ENCODE data around the gene PATL2. TPM values are rescaled to one million over a fixed set of nuclear protein-coding genes. Genes with fewer than 3 reads are reported as not detected.
"Not testable (repeated sequence)": the region's sequence is repeated elsewhere in the genome, so short reads cannot be mapped to it uniquely, and the experiment has no call there.

Gene PATL2
- total and polyA plus RNA-seq, 10 donors, result 17.0 to 64.2 (median 28.9) TPM

DNA sequence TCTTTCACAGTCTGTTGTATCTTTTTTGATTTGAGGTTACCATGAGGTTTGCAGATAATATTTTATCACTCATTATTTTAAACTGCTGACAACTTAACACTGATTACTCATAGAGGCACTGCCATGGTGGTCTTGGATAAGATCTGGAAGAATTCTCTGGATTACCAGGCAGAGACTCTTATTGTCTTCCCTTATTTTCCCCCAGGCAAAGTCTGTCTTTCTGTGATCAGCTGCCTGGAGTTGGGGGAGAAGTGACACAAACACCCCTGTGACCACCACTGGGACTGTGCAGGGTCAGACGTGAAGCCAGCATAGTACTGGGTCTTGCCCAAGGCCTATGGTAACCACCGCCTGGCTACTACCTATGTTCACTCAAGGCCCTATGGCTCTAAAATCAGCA is 4.7 kb downstream of the PATL2 start:
- TF ChIP-seq POLR2AphosphoS5 (IDR thresholded peaks at IDR 0.05), result no peak
- TF ChIP-seq, protein P1, sequence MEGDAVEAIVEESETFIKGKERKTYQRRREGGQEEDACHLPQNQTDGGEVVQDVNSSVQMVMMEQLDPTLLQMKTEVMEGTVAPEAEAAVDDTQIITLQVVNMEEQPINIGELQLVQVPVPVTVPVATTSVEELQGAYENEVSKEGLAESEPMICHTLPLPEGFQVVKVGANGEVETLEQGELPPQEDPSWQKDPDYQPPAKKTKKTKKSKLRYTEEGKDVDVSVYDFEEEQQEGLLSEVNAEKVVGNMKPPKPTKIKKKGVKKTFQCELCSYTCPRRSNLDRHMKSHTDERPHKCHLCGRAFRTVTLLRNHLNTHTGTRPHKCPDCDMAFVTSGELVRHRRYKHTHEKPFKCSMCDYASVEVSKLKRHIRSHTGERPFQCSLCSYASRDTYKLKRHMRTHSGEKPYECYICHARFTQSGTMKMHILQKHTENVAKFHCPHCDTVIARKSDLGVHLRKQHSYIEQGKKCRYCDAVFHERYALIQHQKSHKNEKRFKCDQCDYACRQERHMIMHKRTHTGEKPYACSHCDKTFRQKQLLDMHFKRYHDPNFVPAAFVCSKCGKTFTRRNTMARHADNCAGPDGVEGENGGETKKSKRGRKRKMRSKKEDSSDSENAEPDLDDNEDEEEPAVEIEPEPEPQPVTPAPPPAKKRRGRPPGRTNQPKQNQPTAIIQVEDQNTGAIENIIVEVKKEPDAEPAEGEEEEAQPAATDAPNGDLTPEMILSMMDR (IDR thresholded peaks at IDR 0.05 in 8 of 11, conservative IDR thresholded peaks at IDR 0.05 in 3 of 11), result no peak
- no peak for TF ChIP-seq POLR2A (IDR thresholded peaks at IDR 0.05)
- H3K9me3 ChIP-seq, result peaks cover 0 to 25% (median 8%) of the 10 kb centered on the region in 8 donors
- H3K27ac ChIP-seq, result no peak overlapping the region
- no peak for DNase-seq
- WGBS, 5 donors, result 96 to 100% (median 100%) methylated on average over 2 of the region's 2 CpGs
- intact Hi-C loops (cut with DNase I; ENCODE audit: low total_unique reads), result no loop called here
- H3K4me3 ChIP-seq, result no peak overlapping the region
- peaks cover 0 to 17% (median 0%) of the 10 kb centered on the region in 6 donors for H3K36me3 ChIP-seq
- H3K27me3 ChIP-seq (replicated peaks in 1 of 7), result no peaks in the 10 kb centered on the region
- peaks cover 8 to 33% (median 14%) of the 10 kb centered on the region in 6 donors for H3K4me1 ChIP-seq

DNA sequence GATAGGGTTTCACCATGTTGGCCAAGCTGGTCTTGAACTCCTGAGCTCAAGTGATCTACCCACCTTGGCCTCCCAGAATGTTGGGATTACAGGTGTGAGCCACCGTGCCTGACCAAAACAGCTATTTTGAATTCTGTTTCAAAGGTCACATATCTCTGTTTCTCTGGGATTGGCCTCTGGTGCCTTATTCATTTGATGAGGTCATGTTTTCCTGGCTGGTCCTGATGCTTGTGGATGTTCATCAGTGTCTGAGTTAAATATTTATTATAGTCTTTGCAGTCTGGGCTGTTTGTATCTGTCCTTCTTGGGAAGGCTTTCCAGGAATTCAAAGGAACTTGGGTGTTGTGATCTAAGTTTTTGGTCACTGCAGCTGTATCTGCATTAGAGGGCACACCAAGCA is 5.1 kb downstream of the PATL2 start:
- Histone ChIP-seq H3K27me3 (replicated peaks in 1 of 7) (no peaks in the 10 kb centered on the region), H3K4me3 (no peak overlapping the region), H3K36me3 (peaks cover 0 to 17% (median 0%) of the 10 kb centered on the region in 6 donors), H3K9me3 (peaks cover 0 to 29% (median 11%) of the 10 kb centered on the region in 8 donors), H3K27ac (no peak overlapping the region), H3K4me1 (peaks cover 8 to 33% (median 14%) of the 10 kb centered on the region in 6 donors)
- WGBS, 5 donors, result 88 to 100% (median 94%) methylated on average over 1 of the region's 1 CpG
- intact Hi-C loops (cut with DNase I; ENCODE audit: low total_unique reads), result no loop called here
- DNase-seq, result no peak
- TF ChIP-seq, protein P1 (IDR thresholded peaks at IDR 0.05 in 8 of 11, conservative IDR thresholded peaks at IDR 0.05 in 3 of 11), result no peak
- TF ChIP-seq POLR2A (IDR thresholded peaks at IDR 0.05) (no peak), POLR2AphosphoS5 (IDR thresholded peaks at IDR 0.05) (no peak)

DNA sequence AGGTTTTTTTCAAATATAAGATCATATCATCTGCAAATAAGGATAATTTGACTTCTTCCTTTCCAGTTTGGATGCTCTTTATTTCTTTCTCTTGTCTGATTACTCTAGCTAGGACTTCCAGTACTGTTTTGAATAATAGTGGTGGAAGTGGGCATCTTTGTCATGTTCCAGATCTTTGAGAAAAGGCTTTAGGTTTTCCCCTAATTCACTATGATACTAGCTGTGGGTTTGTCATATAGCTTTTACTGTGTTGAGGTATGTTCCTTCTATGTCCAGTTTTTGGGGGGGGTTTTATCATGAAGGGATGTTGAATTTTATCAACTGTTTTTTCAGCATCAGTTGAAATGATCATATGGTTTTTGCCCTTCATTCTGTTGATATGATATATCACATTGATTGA is 10.4 kb downstream of the PATL2 start:
- H3K27me3 ChIP-seq (replicated peaks in 1 of 7); DNase-seq; H3K4me1 ChIP-seq; H3K36me3 ChIP-seq; intact Hi-C loops (cut with DNase I; ENCODE audit: low total_unique reads); H3K27ac ChIP-seq; H3K4me3 ChIP-seq: not testable (repeated sequence)
- peaks cover 0 to 48% (median 25%) of the 10 kb centered on the region in 8 donors for H3K9me3 ChIP-seq

DNA sequence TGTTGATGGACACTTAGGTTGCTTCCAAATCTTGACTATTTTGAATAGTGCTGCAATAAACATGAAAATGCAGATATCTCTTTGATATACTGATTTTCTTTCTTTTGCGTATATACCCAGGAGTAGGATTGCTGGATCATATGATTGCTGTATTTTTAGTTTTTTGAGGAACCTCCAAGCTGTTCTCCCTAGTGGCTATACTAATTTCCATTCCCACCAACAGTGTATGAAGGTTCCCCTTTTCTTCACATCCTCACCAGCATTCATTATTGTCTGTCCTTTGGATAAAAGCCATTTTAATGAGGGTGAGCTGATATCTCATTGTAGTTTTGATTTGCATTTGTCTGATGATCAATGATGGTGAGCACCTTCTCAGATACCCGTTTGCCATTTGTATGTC is 12.5 kb downstream of the PATL2 start:
- intact Hi-C loops (cut with DNase I; ENCODE audit: low total_unique reads), result no loop called here

More for the DNA sequence above, 12.5 kb downstream of the PATL2 start:
- H3K36me3 ChIP-seq, result no peaks in the 10 kb centered on the region
- peaks cover 0 to 6% (median 0%) of the 10 kb centered on the region in 6 donors for H3K4me1 ChIP-seq
- no peak overlapping the region for H3K4me3 ChIP-seq
- peaks cover 0 to 42% (median 22%) of the 10 kb centered on the region in 8 donors for H3K9me3 ChIP-seq
- WGBS, 5 donors, result 85 to 95% (median 88%) methylated on average over 2 of the region's 2 CpGs
- no peak overlapping the region for H3K27ac ChIP-seq
- TF ChIP-seq POLR2A (IDR thresholded peaks at IDR 0.05) (no peak), POLR2AphosphoS5 (IDR thresholded peaks at IDR 0.05) (no peak)
- TF ChIP-seq, protein P1 (IDR thresholded peaks at IDR 0.05 in 8 of 11, conservative IDR thresholded peaks at IDR 0.05 in 3 of 11), result no peak
- no peak for DNase-seq
- no peaks in the 10 kb centered on the region for H3K27me3 ChIP-seq (replicated peaks in 1 of 7)

All from spleen (tissue), 11 donors.